GM13977 (cell line): ENCODE results near the gene NOP16.

Experiments
- DNase-seq: peaks from one replicate; pipeline ENCODE4 v3.0.0; 2012; ENCODE audit warnings: low spot score
- CTCF ChIP-seq: IDR thresholded peaks from 2 replicates; pipeline ENCODE4 v1.5.1; 2012; ENCODE audit warnings: mild to moderate bottlenecking, control low read depth; ENCODE audit not compliant: insufficient read depth; ENCODE audit errors: extremely low read depth, missing control alignments
- in situ Hi-C: fragments of 300-500 bp; cut with MboI; formaldehyde crosslinking; loops from one replicate; pipeline ENCODE4 v1.12.0; 2022; ENCODE audit warnings: low sequenced_read_pairs, low pct_unique_long_range_greater_than_20kb, mixed read lengths, inconsistent platforms; ENCODE audit not compliant: unreplicated experiment

Gene NOP16

GRCh38 chr5:176425138-176425537 lies 36.7 kb upstream of the NOP16 start:
- TF ChIP-seq CTCF: no peak
- in situ Hi-C loops: no loop called here
- no peak for DNase-seq

GRCh38 chr5:176424181-176424580 lies 35.8 kb upstream of the NOP16 start:
- no peak for TF ChIP-seq CTCF
- DNase-seq: no peak
- in situ Hi-C loops: no loop called here

GRCh38 chr5:176420972-176421544 lies 32.7 kb upstream of the NOP16 start:
- in situ Hi-C loops: no loop called here
- no peak for TF ChIP-seq CTCF
- DNase-seq: no peak

GRCh38 chr5:176420086-176420485 lies 31.7 kb upstream of the NOP16 start:
- no peak for DNase-seq
- TF ChIP-seq CTCF: no peak
- in situ Hi-C loops: no loop called here

GRCh38 chr5:176418251-176418650 lies 29.9 kb upstream of the NOP16 start:
- no peak for DNase-seq
- TF ChIP-seq CTCF: no peak
- in situ Hi-C loops: no loop called here

- TF ChIP-seq CTCF: no peak
- DNase-seq: no peak
- in situ Hi-C loops: no loop called here
These were observed 28.6 kb upstream of the NOP16 start for GRCh38 chr5:176416965-176417364.
